GM10847 (cell line): ENCODE data around the gene LCMT1.

Experiments used
- POLR2A ChIP-seq: IDR thresholded peaks from 2 replicates; pipeline ENCODE4 v1.6.1; 2011; ENCODE audit not compliant: insufficient read length; ENCODE audit errors: extremely low read depth

Gene LCMT1

DNA sequence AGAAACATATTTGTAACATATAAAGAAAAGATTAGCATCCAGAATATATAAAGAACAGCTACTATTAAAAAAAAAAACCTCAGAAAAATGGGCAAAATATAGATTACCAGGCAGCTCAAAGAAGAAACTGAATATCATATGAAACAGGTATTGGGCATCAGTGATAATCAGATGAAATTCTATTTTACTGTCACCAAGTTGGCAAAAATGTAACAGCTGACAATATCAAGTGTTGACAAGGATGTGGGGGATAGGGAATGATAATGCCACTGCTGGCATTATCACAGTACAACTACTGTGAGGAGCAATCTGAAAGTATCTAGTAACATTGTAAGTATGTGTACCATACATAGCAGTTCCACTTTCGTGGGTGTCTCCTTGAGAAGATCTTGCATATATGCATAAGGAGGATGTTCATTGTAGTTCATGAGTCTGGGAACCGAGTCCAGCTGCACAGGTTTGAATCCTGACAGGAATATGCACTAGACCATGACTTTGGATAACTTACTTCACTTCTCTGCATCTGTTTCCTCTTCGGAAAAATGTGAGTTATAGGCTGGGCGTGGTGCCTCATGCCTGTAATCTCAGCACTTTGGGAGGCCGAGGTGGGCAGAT, 50.3 kb downstream of the LCMT1 start:
- TF ChIP-seq POLR2A = no peak

DNA sequence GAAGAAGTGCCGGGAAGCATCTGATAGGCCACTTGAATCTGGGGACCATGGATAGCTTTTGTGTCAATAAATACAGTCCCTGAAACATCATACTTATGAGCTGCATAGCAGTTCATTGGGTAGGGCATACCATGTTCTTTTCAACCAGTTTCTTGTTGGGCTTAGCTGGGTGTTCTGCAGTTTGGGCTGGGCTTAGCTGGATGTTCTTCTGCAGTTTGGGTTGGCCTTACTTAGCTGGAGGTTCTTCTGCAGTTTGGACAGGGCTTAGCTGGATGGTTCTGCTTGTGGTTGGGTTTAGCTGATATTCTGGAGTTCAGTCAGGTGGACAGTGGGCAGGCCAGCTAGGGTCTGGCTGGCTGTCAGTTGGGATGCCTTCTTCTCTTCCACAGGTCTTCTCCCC, 52.1 kb downstream of the LCMT1 start:
- no peak for TF ChIP-seq POLR2A

DNA sequence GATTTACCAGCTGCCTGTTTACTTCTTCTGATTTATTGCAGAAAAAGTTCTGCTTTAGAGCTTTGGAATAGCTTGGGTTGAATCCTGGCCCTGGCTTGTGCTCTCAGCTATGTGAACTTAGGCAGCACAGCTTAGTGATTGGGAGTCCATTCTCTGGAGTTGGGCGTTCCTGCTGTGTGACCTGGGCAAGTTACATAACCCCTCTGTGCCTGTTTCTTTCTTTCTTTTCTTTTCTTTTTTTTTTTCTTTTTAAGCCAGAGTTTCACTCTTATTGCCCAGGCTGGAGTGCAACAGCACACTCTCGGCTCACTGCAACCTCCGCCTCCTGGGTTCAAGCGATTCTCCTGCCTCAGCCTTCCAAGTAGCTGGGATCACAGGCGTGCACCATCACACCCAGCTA, 53.7 kb downstream of the LCMT1 start:
- no peak for TF ChIP-seq POLR2A

DNA sequence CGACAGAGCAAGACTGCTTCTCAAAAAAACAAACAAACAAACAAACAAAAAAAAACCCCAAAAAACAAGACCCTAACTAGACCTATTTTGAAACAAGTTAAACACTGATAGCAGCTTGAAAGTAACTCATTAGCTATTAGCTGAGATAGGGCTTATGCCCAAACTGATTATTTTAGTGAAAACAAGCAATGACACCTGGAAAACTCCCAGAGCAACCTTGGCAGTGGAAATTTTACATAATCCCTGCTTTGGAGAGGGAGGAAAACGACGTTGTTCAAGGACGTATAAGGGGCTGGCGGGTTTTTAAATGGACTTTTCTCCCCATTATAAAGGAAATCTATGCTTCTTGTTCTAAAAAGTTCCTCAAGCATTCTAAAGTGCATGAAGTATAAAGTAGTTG, 59.8 kb downstream of the LCMT1 start:
- TF ChIP-seq POLR2A = no peak

DNA sequence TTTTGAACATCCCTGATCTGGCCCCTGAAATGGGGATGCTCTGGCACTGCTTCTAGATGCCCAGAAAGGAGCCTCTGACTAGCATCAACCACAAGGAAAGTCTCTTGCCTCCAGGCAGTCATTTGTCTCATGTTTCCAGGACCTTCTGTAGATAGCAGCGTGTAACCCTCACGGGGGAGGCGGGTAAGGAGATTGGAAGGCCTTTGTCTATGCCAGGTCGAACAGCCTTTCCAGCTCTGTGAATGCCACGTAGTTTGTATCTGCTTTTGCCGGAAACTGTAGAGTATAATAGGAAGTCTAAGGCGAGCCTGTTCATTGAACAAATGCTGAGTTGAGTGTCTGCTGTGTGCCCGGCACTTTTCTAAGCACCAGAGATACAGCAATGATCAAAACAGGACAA, 61.3 kb downstream of the LCMT1 start:
- no peak for TF ChIP-seq POLR2A

DNA sequence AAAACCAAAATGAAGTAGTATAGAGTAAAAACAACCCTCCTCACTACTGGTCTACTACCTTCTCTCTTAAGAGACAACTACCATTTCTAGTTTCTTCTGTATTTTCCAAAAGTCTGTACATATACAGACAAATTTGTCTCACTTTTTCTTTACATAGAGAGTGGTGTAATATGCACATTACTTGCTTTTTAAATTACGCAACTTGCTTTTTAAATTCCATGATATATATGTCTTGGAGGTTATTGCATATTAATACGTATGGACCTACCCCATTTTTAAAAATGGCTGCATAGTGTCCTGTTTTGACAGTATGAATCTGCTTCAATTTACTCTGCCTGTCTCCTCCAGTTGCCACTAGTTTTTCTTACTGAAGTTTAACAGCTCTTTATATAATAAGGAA, 62.7 kb downstream of the LCMT1 start:
- TF ChIP-seq POLR2A = no peak

DNA sequence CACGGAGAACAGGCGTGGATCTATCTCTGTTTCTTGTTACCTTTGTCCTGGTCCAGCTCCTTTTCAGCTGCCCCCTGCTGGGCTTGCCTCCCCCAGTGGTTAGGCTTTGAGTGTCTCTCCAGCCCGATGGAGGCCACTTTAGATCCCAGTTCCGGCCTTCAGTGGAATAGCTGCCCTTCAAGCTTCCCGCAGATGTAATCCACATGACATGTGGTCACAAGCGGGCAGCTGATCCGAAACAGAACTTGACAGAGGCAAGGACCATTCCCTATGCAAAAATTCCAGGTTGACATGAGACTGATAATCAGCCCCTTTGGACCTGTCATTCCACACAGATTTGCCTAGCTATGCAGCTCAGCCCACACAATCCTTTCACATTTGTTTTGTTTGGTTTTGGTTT, 64.6 kb downstream of the LCMT1 start:
- TF ChIP-seq POLR2A = no peak

DNA sequence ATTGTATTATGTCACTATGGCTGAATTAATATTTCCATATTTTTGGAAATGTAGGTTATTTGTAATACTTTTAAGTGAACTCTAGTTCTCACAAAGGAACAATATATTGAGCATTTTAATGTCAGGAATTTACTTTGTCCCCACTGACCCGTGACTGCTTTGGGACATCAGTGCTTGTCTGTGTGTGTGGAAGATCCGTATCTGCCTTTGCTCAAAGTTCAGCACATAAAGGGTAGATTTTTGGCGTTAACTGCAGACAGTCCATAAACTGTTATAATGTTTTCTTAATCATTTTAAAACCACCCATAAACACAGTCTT, 65.9 kb downstream of the LCMT1 start:
- no peak for TF ChIP-seq POLR2A

DNA sequence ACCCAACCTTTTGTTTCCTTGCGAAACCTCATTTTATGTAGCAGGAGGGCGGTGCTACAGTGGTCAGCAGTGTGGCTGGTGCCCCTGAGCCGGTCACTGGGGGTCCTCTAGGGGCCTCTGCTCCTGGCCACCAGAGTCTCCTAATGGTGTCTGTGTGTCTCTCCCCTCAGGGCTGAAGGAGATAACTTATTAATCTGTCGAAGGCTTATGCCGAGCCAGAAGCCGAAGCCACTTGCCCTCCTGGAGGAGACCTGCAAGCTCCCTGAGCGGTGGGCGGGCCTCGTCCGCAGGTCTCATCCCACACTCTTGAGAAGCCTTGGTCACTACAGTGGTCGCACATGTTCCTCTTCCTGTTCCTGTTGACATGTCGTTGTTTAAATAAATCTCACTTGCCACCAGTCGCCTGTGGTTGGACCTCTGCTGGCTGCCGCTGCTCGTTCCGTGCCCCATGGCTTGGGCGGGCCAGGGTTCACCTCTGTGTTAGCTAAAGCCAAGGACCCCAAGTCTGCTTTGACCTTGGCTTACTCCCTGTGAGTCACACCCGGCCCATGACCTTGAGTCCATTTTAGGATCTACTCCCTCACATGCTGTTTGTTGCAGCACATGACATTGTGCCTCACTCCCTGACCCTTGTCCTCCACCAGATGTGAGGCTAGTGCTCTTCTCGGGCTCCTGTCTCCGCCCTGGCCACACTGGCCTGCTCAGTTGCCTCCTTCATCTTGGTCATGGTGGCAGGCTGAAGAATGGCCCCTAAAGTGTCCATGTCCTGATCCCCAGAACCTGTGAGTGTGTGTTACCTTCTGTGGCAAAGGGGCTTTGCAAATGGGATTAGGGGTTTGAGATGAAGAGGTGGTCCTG, 66.5 kb downstream of the LCMT1 start:
- TF ChIP-seq POLR2A = no peak

DNA sequence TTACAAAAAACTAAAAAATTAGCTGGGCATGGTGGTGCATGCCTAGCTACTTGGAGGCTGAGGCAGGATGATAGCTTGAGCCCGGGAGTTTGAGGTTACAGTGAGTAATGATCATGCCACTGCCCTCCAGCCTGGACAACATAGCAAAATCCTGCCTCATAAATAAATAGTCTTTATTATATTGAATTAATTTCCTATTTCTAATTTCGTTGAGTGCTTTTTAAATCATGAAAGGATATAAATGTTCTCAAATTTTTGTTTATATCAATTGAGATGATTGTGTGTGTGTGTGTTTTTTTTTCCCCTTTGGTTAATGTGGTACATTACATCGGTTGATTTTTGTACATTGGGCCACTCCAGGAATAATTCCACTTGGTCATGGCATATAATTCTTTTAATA, 73.2 kb downstream of the LCMT1 start:
- no peak for TF ChIP-seq POLR2A

DNA sequence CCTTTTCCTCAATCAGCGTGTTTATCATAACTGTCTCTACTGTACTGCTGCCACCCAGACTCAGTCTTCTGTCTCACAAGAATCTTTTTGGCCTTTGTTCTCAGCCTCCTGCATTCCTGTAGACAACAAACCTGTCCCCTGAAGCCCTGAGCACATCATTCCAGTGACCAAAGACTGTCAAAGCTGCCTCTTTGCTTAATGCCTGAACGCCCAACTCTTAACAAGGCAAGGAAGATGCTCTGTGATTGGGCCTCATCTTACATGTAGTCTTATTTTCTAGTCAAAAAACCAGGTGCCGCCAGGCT, 75.9 kb downstream of the LCMT1 start:
- TF ChIP-seq POLR2A = no peak

DNA sequence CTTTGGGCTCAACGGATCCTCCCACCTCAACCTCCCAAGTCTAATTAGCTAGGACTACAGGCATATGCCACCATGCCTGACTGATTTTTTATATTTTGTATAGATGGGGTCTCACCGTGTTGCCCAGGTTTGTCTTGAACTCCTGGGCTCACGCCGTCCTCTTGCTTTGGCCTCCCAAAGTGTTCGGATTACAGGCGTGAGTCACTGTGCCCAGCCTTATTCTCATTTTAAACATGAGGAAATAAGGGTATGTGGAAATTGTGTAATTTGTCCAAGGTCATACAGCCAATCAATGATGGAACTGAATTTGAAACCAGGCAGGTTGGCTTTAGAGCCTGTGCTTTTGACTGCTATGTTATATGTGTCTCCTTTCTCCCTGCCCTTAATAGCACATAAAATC, 77.8 kb downstream of the LCMT1 start:
- TF ChIP-seq POLR2A = no peak

DNA sequence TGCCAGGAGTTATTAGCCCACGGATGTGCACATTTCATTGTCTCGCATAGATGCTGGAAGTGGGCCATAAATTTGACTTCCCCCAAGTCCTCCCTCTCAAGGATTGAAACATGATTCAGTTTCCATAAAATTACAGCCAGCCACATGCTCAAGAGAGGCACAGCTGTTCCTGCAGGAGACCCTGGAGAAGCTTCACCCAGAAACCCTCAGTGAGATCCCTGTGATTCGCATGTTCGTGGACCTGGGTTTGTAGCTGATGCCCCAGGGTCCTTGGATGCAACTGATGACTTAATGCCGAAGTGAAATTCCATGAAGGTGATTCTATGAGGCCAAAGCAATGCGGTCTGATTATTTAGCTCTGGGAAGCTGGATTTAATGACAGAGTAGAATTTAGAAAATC, 80.6 kb downstream of the LCMT1 start:
- no peak for TF ChIP-seq POLR2A

DNA sequence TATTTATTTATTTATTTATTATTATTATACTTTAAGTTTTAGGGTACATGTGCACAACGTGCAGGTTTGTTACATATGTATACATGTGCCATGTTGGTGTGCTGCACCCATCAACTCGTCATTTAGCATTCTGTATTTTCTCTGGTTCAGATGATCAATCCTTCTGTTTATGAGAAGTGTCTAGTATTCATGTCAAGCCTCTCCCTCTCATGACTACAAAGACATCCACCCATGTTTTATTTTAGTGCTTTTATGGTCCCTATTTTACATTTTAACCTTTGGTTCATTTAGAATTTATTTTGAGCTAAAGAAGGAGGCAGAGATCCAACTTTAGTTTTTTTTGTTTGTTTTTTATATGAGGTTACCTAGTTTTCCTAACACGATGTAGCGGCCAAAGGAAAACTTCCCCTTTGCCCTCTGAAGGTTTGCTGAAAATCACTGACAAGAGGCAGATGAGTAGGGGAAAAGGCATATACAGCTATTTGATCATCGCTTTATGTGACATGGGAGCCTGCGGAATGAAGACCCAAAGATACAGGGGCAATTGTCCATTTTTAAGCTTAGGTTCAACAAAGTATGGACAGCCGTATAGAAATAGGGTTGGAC, 82.8 kb downstream of the LCMT1 start:
- no peak for TF ChIP-seq POLR2A

DNA sequence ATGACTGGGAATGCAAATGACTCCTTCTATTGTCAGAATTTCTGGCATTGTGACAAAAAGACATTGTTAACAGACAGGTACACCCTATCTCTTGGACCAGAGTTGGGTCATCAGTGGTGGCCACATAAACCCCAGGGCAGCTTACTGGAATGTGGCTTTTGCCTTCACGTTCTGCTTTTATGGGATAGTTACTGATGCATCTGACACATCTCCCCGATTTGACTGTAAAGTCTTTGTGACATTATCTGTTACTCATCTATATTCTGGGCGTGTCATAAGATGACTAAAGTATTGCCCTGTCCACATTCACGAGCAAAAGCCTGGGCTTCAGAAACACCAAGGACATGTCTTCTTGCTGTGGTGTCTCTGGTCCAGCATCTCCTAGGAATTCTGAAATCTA, 86.5 kb downstream of the LCMT1 start:
- TF ChIP-seq POLR2A = no peak

DNA sequence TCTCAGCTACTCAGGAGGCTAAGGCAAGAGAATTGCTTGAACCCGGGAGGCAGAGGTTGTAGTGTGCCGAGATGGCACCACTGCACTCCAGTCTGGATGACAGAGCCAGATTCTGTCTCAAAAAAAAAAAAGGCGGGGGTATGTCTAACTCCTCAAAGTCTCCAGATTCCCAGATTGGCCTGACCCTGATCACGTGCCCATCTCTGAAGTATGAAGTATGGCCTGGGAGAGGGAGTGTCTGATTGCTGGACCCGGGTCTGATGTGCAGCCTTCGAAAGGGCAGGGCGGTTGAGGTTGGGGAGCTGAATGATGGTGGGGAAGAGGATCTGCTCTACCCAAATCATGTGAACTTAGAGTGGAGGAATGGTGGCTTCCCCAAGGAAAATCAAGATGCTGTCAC, 87.9 kb downstream of the LCMT1 start:
- TF ChIP-seq POLR2A = no peak

DNA sequence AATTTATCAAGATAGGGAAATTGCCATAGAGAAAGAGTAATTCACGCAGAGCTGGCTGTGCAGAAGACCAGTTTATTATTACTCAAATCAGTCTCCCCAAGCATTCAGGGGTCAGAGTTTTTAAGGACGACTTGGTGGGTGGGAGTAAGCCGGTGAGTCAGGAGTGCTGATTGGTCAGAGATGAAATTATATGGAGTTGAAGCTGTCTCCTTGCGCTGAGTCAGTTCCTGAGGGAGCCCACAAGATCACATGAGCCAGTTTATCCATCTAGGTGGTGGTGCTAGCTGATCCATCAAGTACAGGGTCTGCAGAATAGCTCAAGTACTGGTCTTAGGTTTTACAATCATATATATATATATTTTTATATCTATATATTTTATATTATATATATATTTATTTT, 99.2 kb downstream of the LCMT1 start:
- no peak for TF ChIP-seq POLR2A

DNA sequence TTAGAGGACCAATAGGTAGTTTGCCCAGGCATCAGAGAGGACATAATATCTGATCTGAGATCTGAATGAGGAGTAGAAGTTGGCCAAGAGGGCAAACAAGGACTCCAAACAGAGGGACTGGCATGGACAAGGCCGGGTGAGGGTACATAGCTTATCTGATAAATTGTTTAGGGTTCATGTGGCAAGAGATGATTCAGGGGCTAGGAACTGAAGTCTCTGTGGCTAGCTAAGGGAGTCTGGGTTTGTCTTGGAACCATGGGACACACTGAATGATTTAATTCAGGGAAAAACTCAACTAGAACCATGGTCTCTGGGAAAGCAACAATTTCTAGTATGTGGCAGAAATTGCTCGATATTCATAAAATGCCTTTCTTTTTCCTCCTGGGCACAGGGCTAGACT, 101.1 kb downstream of the LCMT1 start:
- TF ChIP-seq POLR2A = no peak
